Keratinocyte (primary cell): ENCODE measurements around the gene ADRB1.

Experiments
- CTCF ChIP-seq, 3 experiments: IDR thresholded peaks in 1 of 3; conservative IDR thresholded peaks in 1 of 3; optimal IDR thresholded peaks in 1 of 3; 2 replicates in 2 of 3; 3 replicates in 1 of 3; pipeline versions ENCODE3 to v1.5.1; 2011; ENCODE audit warnings: low read length in 3 of 3, mild to moderate bottlenecking in 3 of 3, moderate library complexity in 2 of 3, control low read depth in 1 of 3, inconsistent platforms in 1 of 3; ENCODE audit not compliant: insufficient read depth in 2 of 3; ENCODE audit errors: extremely low read depth in 1 of 3
- EZH2 ChIP-seq: IDR thresholded peaks from one replicate; pipeline ENCODE4 v1.6.1; 2012; ENCODE audit warnings: inconsistent platforms, mild to moderate bottlenecking, low read length, moderate library complexity

- TF ChIP-seq CTCF (optimal IDR thresholded peaks at IDR 0.05 in 1 of 3, IDR thresholded peaks at IDR 0.05 in 1 of 3, conservative IDR thresholded peaks at IDR 0.05 in 1 of 3; ENCODE audit: extremely low read depth in 1 of 3, insufficient read depth in 2 of 3, low read length in 3 of 3) (no peak), EZH2 (no peak)
These were observed 4.8 kb upstream of the ADRB1 start for GRCh38 chr10:114038819-114039218.
